Measurements from ENCODE around the gene CCDC102B. TPM values are rescaled to one million over a fixed set of nuclear protein-coding genes. Genes with fewer than 3 reads are reported as not detected.

Gene CCDC102B
- total and polyA plus RNA-seq, 2 of the 8 experiments (the other 6 are each of a cell fraction or from before 2014, with no cell fraction given), result 0.80 to 1.1 TPM

- Histone ChIP-seq H3K56ac (replicated peaks; ENCODE audit: insufficient read length, low read depth, low read length) (no peak overlapping the region), H4K8ac (ENCODE audit: extremely low read depth, insufficient read depth, low read length) (no peak overlapping the region), H2BK5ac (ENCODE audit: low read depth, low read length) (no peak overlapping the region), H3K4me2 (ENCODE audit: insufficient read depth in 1 of 2, low read depth in 2 of 2, low read length in 2 of 2) (no peak overlapping the region), H3K27ac (ENCODE audit: low read depth, low read length) (no peak overlapping the region), H3K27me3 (replicated peaks in 1 of 4; ENCODE audit: control insufficient read depth in 3 of 4, extremely low read depth in 1 of 4, insufficient read depth in 3 of 4, low read length in 3 of 4) (no peaks in the 10 kb centered on the region), H2BK12ac (ENCODE audit: low read depth, low read length) (no peak overlapping the region), H3K4me1 (replicated peaks in 1 of 4; ENCODE audit: control insufficient read depth in 3 of 4, insufficient read depth in 4 of 4, low read length in 3 of 4) (no peaks in the 10 kb centered on the region), H3K9ac (replicated peaks in 1 of 4; ENCODE audit: extremely low read depth in 1 of 4, low read depth in 3 of 4, low read length in 3 of 4) (no peak overlapping the region), H3K4ac (replicated peaks; ENCODE audit: insufficient read length, low read depth, low read length) (no peak overlapping the region), H3K23ac (ENCODE audit: insufficient read length) (no peak overlapping the region), H4K20me1 (replicated peaks in 1 of 2; ENCODE audit: control insufficient read depth in 1 of 2, insufficient read depth in 2 of 2, low read length in 2 of 2) (no peaks in the 10 kb centered on the region), H3K36me3 (ENCODE audit: control insufficient read depth in 2 of 4, insufficient read depth in 4 of 4, low read length in 3 of 4) (no peaks in the 10 kb centered on the region), H2BK15ac (ENCODE audit: low read length) (no peak overlapping the region), H2AK5ac (ENCODE audit: low read depth, low read length) (no peak overlapping the region), H3K14ac (ENCODE audit: insufficient read length) (no peak overlapping the region), H4K91ac (replicated peaks; ENCODE audit: insufficient read length, low read length) (no peak overlapping the region), H3K79me2 (ENCODE audit: control insufficient read depth in 1 of 2, insufficient read depth in 2 of 2, low read length in 2 of 2) (no peaks in the 10 kb centered on the region), H3K79me1 (ENCODE audit: low read depth, low read length) (no peaks in the 10 kb centered on the region), H3K9me3 (ENCODE audit: insufficient read depth in 2 of 2, low read depth in 1 of 2, low read length in 1 of 2) (no peaks in the 10 kb centered on the region), H3K23me2 (ENCODE audit: low read depth, low read length) (no peaks in the 10 kb centered on the region; the same call in 1 of the 2 replicates), H3K18ac (ENCODE audit: extremely low read depth, low read length) (no peak overlapping the region), H4K5ac (ENCODE audit: insufficient read length, low read depth, low read length) (no peak overlapping the region), H2BK120ac (replicated peaks; ENCODE audit: low read depth, low read length) (no peak overlapping the region), H3K4me3 (ENCODE audit: extremely low read depth in 1 of 4, insufficient read depth in 2 of 4, low read depth in 3 of 4, low read length in 4 of 4) (no peak overlapping the region), H2AFZ (ENCODE audit: low read length) (no peak overlapping the region), H2BK20ac (ENCODE audit: low read length) (no peak overlapping the region)
- FAIRE-seq (no peak), DNase-seq (ENCODE audit: low read depth in 1 of 2, low spot score in 2 of 2) (no peak)
- TF ChIP-seq KDM1A (IDR thresholded peaks at IDR 0.05; ENCODE audit: borderline replicate concordance, low read length) (no peak), ATF2 (IDR thresholded peaks at IDR 0.05; ENCODE audit: low read length) (no peak), ATF3 (IDR thresholded peaks at IDR 0.05; ENCODE audit: insufficient read depth, low read depth, low read length) (no peak), TEAD4 (IDR thresholded peaks at IDR 0.05; ENCODE audit: low read depth, low read length) (no peak), KDM4A (IDR thresholded peaks at IDR 0.05; ENCODE audit: low read depth, low read length, severe bottlenecking) (no peak)
- POLR2A ChIA-PET (ENCODE audit: partially characterized antibody), result no interaction called here
- CTCF ChIA-PET (ENCODE audit: partially characterized antibody), result no interaction called here
Observed at GRCh38 chr18:68909579-68909978, 111.7 kb downstream of the CCDC102B start.
